ENCODE data around the gene SELENBP1.
"Not testable (repeated sequence)": the region's sequence is repeated elsewhere in the genome, so short reads cannot be mapped to it uniquely, and the experiment has no call there.

Gene SELENBP1

DNA sequence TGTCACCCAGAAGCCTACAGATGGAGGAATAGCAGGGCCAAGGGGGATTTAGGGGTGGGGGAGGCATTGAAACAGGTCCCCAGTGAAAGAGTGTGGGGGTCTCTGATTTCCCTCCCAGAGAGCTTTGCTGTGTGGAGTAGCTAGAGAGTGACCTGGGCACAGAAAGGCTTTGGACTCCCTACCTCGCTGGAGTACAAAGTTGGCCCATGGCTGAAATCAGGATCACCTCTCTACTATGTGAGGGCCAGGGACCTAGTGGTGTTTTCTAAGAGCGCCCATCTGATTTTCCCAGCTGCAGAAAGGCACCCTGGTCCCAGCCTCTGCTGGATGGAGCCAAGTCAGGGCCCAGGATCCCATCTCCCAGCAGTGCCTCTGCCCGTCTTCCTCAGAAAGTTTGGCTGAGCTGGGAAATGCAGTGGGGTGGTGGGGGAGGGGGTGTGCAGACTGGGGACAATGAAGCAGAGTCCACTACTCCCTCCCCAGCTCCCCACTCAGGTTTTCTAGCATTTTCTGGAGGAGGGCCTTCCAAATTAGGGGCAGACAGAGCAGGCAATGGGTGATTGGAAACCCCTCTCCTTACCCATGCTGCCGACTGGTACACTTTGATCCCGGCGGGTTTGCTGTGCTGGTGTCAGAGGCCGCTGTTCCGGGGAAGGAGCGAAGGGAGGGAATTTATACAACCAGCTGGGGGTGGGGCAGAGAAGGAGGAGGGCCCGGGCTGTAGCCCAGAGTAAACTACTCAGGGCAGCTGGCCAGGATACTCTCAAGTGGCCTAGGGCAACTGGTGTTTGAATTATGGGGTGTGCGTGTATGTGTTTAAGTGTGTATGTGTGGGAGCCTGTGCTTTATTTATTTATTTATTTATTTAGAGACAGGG lies at the start of gene SELENBP1:
Gene SELENBP1 (minus strand): TSS at position 648 of the 877 bp plus-strand sequence. CDS start 64 bp downstream, at position 584.
- DNase-seq (ENCODE audit: low read depth in 2 of 3, low spot score in 2 of 3): no peak

DNA sequence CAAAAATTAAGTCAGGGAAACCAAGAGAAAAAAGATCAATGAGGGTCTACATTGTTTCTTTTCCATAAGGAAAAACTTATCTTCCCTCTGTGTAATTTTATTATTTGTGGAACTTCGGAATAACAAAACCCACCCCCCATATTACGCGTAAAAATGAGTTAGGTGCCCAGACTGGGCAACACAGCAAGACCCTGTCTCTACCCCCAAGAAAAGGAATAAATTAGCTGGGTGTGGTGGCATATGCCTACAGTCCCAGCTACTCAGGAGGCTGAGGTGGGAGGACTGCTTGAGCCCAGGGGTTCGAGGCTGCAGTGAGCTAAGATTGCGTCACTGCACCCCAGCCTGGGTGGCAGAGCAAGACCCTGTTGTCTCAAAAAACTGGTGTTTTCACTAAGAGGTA lies 47.3 kb upstream of the SELENBP1 start:
- no peak for DNase-seq (ENCODE audit: low read depth in 2 of 3, low spot score in 2 of 3)

DNA sequence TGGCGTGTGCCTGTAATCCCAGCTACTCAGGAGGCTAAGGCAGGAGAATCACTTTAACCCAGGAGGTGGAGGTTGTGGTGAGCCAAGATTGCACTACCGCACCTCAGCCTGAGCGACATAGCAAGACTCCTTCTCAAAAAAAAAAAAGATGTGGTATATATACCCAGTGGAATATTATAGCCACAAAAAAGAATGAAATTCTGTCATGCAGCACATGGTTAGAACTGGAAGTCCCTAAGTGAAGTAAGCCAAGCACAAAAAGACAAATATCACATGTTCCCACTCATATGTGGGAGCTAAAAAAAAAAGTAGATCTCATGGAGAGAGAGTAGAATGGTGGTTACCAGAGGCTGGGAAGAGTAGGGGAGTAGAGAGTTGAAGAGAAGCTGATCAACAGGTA lies 45.6 kb upstream of the SELENBP1 start:
- DNase-seq (ENCODE audit: low read depth in 2 of 3, low spot score in 2 of 3): no peak

DNA sequence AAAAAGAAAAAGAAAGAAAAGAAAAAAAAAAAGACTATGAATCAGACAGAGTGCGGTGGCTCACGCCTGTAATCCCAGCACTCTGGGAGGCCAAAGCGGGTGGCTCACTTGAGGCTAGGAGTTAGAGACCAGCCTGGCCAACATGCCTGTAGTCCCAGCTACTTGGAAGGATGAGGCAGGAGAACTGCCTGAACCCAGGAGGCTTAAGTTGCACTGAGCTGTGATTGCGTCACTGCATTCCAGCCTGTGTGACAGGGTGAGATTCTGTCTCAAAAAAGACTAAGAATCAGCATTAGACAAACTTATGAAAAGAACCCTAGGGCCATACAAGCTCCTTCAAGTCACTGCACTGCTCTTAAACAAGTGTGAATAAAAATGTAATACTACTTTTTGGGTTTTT lies 43.7 kb upstream of the SELENBP1 start:
- DNase-seq (ENCODE audit: low read depth in 2 of 3, low spot score in 2 of 3): no peak

DNA sequence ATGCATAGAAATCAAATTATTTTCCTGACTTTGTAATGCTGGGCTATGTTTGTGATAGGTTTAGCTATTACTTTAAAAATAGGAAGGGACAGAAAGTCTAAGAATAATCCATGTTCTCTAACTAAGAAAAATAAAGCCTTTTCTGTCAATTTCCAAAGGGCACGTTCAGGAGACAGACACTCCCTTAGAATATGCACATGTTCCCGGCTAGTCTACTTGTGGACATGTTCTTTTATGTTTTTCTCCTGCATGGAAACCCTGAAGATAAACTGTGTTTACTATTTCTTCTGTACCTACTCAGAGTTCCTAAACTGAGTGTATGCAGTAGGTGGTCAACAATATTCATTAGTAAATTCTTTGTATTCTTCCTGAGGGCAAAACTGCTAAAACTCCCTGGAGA lies 39.4 kb upstream of the SELENBP1 start:
- no peak for DNase-seq (ENCODE audit: low read depth in 2 of 3, low spot score in 2 of 3)

DNA sequence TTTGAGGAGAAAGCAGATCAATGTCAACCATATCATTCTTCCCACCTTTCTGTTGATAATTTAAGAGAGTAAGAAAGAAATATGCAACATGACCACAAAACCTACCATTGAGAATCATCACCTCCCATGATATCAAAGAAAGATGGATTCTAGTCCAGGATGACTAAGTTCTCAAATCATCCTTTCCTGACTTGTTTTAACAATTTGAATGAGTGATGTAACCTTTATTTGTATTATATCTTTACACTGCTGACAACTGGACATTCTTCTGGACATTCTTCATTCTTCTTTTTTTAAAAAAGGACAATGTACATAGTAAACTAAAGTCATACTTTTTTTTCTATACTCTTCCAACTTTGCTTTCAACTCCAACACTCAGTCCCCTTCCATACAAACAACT lies 36.4 kb upstream of the SELENBP1 start:
- DNase-seq (ENCODE audit: low read depth in 2 of 3, low spot score in 2 of 3): no peak

DNA sequence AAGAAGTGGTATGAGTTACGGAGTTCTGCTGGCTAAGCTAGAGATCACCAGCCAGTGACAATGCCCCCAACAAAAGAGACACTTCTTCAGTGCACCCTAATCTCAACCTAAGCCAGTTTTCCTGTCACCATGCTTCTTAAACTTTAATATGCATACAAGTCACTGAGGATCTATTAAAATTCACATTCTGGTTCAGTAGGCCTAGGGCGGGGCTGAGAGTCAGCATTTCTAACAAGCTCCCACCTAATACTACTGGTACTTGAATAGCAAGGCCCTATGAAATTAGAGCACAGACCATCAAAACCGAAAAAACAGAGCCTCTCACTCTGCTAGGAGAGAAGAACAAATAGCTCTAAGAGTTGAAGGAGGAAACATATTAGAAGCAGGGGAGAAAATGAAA lies 34.8 kb upstream of the SELENBP1 start:
- DNase-seq (ENCODE audit: low read depth in 2 of 3, low spot score in 2 of 3): no peak

DNA sequence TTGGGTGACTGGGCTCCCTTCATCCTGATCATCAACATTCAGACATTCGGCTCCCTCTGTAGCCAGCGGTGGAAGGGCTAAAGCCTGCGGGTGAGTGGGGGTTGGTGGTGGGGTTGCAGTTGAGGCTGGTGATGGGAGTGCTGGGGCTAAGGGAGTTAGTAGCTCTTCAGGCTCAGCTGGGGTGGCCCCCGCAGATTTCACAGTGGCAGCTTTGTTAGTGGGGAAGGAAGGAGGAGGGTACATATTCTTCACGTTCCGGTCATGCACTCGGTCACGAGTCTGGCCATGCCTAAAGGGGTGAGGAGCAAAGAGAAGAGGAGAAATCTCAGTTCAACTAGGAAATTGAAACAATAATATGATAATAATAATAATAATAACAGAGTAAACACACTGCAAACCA lies 33.7 kb upstream of the SELENBP1 start:
- DNase-seq (ENCODE audit: low read depth in 2 of 3, low spot score in 2 of 3): no peak

DNA sequence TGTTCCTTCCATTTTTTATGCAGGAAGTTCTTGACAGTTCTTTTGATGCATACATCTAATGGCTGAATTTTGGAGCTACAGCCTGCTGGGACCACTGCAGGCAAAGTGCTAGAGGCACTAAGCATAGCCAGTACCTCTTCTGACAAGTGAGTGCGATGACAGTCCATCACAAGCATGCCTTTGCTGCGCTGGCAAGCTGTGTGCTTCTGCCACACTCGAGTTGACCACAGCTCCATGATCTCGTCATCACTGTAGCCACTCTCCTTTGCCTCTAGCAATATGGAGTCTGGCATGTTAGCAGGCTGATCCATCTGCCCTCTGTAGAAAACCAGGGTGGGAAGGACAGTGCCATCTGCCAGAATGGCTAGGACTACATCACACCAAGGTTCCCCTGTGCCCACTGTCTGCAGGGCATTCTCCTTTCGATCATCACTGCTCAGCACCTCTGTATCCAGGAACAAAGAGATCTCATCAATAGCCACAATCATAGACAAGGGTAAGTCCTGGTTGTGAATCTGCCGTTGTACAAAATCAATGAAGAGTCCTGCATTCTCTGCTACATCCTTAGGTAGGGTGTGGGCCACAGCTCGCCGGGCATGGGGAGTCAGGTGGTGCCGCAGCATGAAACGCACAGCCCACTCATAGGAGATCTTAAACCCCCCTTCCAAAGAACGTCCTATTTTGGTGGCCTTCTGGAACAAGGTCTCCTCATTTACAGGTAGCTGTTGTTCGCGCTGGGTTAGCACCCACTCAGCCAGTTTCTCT lies 32.9 kb upstream of the SELENBP1 start:
- no peak for DNase-seq (ENCODE audit: low read depth in 2 of 3, low spot score in 2 of 3)

DNA sequence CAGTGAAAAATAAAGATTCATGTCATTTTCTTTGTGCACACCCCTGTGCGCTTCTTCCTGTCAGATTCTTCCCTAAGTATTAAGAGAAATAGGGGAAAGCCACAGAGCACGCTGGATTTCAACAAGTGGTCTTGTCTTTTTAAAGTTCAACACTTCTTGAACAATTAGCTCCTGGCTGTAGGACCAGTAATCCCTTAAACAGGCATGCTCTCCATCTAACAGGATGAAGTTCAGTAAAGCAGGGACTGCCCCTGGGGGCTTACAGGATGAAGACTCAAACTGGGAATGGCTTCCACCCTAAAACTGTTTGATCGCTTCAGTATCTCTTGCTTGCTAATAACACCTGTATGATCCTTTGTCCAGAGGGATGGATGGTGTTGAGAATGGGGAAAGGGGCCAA lies 31.1 kb upstream of the SELENBP1 start:
- DNase-seq (ENCODE audit: low read depth in 2 of 3, low spot score in 2 of 3): no peak

DNA sequence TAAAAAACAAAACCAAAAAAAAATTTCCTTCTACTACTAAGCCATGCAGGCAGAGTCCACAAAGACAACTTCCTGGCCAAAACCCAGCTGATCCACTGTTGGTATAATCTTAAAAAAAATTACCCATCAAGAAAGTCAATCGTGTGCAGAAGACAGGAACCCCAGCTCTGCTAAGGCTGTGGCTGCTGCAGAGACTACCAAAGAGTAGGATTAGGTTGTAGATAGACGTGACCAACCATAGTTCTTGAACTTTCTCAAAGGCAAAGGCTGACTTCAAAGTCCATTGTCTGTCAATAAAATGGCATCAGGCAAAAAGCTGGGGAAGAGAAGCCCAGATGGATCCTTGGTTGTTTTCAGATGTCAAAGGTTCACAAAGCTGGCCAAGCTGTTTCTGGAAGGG lies 30.3 kb upstream of the SELENBP1 start:
- DNase-seq (ENCODE audit: low read depth in 2 of 3, low spot score in 2 of 3): no peak

DNA sequence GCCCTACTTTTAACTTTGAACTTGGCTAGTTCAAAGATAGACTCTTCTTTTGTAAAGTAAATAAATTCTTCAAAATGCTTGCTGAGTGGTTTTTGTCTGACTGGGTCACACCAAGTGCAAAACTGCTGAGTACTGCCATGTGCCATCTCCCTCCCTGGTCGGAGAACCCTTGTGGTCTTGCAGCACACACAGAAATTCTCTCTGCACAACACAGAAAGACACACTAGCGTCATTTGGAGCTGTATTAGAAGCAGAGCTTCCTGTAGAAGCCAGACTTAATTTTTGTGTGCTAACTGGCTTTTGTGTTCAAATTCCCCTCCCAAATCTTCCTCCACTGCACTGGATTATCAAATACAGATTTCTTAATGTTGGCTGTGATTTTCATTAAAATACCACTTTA lies 29.4 kb upstream of the SELENBP1 start:
- no peak for DNase-seq (ENCODE audit: low read depth in 2 of 3, low spot score in 2 of 3)

DNA sequence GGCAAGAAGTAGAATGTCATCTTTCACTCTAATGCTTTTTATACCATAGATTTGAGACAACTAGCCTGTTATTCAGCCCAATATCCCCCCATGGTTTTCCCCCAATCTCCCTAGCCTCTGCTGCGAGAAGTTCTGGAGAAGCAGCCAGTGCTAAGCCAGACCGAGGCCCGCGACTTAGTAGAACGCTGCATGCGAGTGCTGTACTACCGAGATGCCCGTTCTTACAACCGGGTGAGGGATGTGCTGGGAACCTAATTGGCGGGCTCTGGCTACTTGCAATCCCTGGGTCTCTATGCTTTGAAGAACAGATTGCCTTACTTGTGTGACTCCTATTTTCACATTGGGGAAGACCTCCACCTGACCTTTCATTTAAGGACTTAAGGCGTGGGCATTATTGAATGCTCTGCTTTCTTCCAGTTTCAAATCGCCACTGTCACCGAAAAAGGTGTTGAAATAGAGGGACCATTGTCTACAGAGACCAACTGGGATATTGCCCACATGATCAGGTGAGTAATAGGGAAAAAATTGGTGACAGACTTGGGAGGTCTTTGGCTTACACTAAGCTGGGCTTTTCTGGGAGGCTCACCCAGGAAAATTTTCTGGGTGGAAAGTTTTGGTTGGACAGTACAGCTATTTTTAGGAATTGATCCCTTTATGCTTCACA lies 28.8 kb upstream of the SELENBP1 start:
- DNase-seq (ENCODE audit: low read depth in 2 of 3, low spot score in 2 of 3): no peak

DNA sequence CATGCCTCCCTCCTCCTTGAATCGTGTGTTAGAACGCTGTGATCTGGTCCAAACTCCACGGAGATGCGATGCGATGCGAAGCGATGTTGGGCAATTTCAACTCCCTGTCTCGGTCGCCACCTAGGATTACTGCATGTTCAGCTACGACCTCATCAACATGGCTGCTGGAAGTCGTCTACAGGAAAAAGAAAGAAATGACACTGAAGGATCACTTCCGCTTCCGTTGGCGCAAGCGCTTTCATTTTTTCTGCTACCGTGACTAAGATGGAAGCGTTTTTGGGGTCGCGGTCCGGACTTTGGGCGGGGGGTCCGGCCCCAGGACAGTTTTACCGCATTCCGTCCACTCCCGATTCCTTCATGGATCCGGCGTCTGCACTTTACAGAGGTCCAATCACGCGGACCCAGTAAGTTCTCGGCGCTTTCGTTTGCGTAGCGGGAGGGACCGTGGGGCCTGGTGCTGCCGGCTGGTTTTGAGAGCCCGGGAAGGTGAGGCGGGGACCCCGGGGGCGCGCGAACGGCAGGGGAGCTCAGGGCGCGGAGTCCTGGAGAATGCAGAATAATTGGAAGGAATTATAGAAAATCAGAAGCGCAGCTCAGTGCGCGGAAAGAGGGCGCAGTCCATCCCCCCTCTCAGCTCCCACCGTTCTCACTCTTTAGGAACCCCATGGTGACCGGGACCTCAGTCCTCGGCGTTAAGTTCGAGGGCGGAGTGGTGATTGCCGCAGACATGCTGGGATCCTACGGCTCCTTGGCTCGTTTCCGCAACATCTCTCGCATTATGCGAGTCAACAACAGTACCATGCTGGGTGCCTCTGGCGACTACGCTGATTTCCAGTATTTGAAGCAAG lies 27.0 kb upstream of the SELENBP1 start, which contains the start of gene PSMB4:
Gene PSMB4 (plus strand): TSS at position 250 of the 848 bp plus-strand sequence. CDS start 15 bp downstream, at position 265.
- peak; percentile 42 to 59 (median 57) for DNase-seq (ENCODE audit: low read depth in 2 of 3, low spot score in 2 of 3)

DNA sequence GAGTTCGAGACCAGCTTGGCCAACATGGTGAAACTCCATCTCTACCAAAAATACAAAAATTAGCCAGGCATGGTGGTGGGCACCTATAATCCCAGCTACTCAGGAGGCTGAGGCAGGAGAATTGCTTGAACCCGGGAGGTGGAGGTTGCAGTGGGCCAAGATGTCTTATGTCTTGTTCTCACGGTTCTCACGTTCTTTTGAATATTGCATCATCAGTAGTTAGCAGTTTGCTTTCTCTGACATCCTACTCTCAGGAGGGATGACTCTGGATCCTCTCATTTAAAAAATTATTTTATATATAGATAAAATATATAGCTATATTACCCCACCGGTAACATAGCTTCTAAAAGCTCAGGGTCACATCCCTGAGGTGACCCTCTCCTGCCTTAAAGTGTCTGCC lies 23.8 kb upstream of the SELENBP1 start:
- DNase-seq (ENCODE audit: low read depth in 2 of 3, low spot score in 2 of 3): not testable (repeated sequence)

DNA sequence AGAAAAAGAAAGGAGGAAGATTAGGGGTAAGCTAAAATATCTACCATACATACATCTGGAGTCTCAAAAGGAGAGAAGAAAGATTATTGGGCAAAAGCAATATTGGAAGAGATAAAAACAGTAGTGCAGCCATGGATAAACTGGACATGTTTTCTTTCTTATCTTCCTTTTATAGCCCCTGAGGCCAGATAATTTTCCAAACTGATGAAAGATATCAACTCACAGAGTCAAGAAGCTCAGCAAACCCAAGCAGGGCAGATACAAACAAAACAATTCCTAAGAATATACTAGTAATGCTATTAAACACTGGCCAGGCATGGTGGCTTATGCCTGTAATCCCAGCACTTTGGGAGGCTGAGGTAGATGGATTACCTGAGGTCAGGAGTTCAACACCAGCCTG lies 21.1 kb upstream of the SELENBP1 start:
- no peak for DNase-seq (ENCODE audit: low read depth in 2 of 3, low spot score in 2 of 3)

DNA sequence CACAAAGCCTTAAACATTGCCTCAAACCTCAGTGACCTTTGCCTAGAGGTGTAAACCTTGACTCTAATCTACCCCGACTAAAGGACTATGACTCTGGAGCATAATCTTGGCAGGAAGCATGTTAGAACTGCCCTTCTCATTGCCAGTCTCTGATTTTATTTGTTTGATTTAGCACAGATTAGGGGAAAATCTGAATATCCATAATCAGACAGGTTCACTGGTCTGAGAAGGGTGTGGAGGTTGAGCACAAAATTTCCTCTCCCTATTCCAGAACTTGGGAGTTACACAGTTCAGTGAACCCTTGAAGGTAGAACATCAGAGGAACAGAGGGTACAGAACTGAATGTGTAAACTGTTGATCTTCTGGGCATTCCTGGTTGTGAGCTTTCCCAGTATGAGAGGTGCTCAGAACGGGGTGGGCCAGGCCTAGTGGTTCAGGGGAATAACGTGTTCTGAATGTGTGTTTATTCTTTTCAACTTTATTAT lies 18.6 kb upstream of the SELENBP1 start:
- no peak for DNase-seq (ENCODE audit: low read depth in 2 of 3, low spot score in 2 of 3)

DNA sequence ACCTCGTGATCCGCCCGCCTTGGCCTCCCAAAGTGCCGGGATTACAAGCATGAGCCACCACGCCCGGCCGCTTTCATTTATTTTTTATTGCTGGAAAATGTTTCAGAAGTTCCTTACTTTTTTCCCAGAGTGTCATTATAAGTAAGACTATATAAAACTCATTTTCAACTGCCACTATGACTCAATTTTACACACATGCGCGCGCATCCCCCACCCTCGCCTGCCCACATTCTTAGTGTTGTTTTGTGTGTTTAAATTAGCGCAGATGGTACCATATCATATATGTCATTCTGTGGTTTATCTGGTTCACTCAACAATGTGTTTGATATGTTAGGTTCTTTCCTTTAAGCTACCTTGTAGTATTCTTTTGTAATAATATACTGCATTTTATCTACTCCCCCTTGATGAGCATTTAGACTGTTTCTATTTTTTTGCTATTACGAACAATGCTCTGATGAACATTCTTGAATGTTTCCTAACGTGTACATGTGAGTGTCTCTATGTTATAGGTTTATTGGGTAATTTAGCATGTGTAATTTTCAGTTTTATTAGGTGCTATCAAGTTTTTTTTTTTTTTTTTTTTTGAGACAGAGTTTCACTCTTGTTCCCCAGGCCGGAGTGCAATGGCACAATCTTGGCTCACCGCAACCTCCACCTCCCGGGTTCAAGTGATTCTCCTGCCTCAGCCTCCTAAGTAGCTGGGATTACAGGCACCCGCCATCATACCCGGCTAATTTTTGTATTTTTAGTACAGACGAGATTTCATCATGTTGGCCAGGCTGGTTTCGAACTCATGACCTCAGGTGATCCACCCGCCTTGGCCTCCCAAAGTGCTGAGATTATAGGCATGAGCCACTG lies 17.9 kb upstream of the SELENBP1 start:
- not testable (repeated sequence) for DNase-seq (ENCODE audit: low read depth in 2 of 3, low spot score in 2 of 3)

DNA sequence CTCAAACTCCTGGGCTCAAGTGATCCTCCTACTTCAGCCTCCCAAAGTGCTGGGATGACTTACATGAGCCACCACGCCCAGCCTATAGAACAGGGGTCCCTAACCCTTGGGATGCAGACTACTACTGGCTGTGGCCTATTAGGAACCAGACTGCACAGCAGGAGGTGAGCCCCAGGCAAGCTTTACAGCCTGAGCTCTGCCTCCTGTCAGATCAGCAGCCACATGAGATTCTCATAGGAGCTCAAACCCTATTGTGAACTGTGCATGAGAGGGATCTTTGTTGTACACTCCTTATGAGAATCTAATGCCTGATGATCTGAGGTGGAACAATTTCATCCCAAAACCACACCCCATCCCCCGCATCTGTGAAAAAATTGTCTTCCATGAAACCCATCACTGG lies 13.5 kb upstream of the SELENBP1 start:
- DNase-seq (ENCODE audit: low read depth in 2 of 3, low spot score in 2 of 3): no peak

DNA sequence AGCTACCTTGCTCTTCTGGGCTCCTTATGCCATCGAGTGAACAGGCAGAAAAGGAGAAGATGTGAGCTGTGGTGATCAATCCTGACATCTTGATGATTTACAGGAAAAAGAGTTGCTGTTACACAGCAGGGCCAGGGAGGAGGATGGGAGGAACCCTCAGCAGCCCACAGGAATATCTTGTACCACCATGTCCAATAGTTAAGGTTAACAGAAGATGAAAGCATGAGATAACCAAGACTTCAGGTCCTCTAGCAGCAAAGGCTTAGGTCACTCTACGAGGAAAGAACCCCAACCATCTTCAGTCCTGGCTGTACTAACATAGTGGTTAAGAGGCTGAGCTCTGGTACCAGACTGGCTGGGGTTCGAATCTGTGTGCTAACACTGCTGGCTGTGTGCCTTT lies 12.1 kb upstream of the SELENBP1 start:
- no peak for DNase-seq (ENCODE audit: low read depth in 2 of 3, low spot score in 2 of 3)
